Effector memory CD4-positive, alpha-beta T cell (primary cell): ENCODE data around the gene SPAG9.

Experiments
- DNase-seq, 3 donors: peaks; one replicate each; pipeline ENCODE4 v3.0.0-alpha.2; 2020
- H3K27ac ChIP-seq: 2 replicates; pipeline ENCODE4 v1.7.0; 2013; ENCODE audit warnings: mild to moderate bottlenecking, low read length, moderate library complexity; ENCODE audit not compliant: insufficient read depth, poor library complexity, severe bottlenecking
- H3K27me3 ChIP-seq: replicated peaks from 2 replicates; pipeline ENCODE4 v1.7.0; 2013; ENCODE audit warnings: mild to moderate bottlenecking, low read length; ENCODE audit not compliant: insufficient read depth, control insufficient read depth, poor library complexity, severe bottlenecking
- H3K36me3 ChIP-seq: 2 replicates; pipeline ENCODE4 v1.7.0; 2013; ENCODE audit warnings: mild to moderate bottlenecking, low read length, moderate library complexity; ENCODE audit not compliant: control insufficient read depth, insufficient read depth
- H3K4me1 ChIP-seq: 2 replicates; pipeline ENCODE4 v1.7.0; 2013; ENCODE audit warnings: low read length, mild to moderate bottlenecking; ENCODE audit not compliant: control insufficient read depth, insufficient read depth, poor library complexity, severe bottlenecking
- H3K4me3 ChIP-seq: 2 replicates; pipeline ENCODE4 v1.7.0; 2013; ENCODE audit warnings: low read length, low read depth, mild to moderate bottlenecking; ENCODE audit not compliant: insufficient read depth, poor library complexity, severe bottlenecking
- H3K9me3 ChIP-seq: 2 replicates; pipeline ENCODE4 v1.7.0; 2013; ENCODE audit warnings: mild to moderate bottlenecking, low read length, moderate library complexity; ENCODE audit not compliant: control insufficient read depth

SPAG9 gene

DNA sequence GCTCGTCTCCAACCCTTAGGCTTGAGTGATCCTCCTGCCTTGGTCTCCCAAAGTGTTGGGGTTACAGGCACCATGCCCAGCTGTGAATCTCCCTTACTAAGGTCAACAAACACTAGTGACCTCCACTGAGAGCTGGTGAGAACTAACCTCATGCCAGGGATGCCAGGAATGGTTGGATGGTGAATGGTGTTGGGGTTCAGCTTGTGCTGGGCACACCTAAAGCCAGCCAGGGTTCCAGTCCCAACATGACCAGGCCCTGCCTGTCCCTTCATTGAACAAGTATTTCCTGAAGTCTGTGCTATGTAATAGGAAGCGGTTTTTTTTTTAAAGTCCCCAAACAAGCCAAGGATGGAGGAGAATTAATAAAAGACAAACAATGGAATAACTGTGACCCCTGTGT, 198.6 kb downstream of the SPAG9 start:
- no peak for DNase-seq
- Histone ChIP-seq H3K36me3 (no peaks in the 10 kb centered on the region), H3K4me3 (no peak overlapping the region), H3K4me1 (peaks cover 37% of the 10 kb centered on the region), H3K27ac (no peak overlapping the region), H3K27me3 (no peaks in the 10 kb centered on the region), H3K9me3 (no peaks in the 10 kb centered on the region)

- Histone ChIP-seq H3K36me3 (no peaks in the 10 kb centered on the region), H3K4me3 (no peak overlapping the region), H3K27ac (no peak overlapping the region), H3K4me1 (peaks cover 36% of the 10 kb centered on the region), H3K9me3 (no peaks in the 10 kb centered on the region), H3K27me3 (no peaks in the 10 kb centered on the region)
- DNase-seq: no peak
Measured at GRCh38 chr17:50920891-50921586, 199.6 kb downstream of the SPAG9 start.

- Histone ChIP-seq H3K27ac (peak overlapping the region; percentile 75), H3K4me3 (no peak overlapping the region), H3K4me1 (peaks cover 38% of the 10 kb centered on the region)
Measured at GRCh38 chr17:50920041-50920410, 200.6 kb downstream of the SPAG9 start.

DNA sequence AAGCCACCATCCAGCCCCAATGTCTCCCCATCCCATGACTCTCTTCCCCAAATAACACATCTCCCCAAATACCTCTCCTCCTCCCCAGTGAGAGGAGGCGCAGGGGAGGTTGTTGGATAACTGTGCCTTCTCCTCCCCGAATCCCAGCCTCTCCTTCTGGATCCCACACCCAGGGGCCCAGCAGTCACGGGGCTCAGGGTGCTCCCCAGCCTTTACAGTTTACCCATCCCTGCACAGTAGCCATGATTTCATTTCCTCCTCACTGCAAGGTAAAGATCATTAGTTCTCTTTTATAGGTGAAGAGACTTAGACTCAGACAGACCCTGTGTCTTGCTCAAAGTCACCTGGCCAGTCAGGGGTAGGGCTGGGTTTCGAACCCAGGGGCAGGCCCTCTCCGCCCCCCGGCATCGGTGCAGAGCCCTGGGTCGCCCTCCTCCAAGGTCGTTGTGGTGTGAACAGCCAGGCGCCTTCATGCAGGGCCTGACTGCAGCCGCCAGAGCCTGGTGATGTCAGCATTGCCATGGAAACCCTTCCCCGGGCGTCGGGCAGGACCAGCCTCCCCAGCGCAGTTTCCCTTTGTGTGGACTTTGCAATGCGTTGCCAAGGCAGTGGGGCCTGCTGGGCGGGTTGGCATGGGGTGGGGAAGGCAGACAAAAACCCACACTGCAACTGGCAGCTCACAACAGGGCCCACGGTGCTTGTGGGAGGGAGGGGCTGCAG, 201.2 kb downstream of the SPAG9 start:
- Histone ChIP-seq H3K27ac (peak overlapping the region; percentile 75), H3K36me3 (no peaks in the 10 kb centered on the region), H3K27me3 (no peaks in the 10 kb centered on the region), H3K4me3 (no peak overlapping the region), H3K9me3 (no peaks in the 10 kb centered on the region), H3K4me1 (peaks cover 38% of the 10 kb centered on the region)
- DNase-seq: peak; percentile 76 to 88 (median 84)

More at GRCh38 chr17:50920041-50920410, 200.6 kb downstream of the SPAG9 start:
- Histone ChIP-seq H3K9me3 (no peaks in the 10 kb centered on the region), H3K27me3 (no peaks in the 10 kb centered on the region), H3K36me3 (no peaks in the 10 kb centered on the region)
- no peak for DNase-seq

DNA sequence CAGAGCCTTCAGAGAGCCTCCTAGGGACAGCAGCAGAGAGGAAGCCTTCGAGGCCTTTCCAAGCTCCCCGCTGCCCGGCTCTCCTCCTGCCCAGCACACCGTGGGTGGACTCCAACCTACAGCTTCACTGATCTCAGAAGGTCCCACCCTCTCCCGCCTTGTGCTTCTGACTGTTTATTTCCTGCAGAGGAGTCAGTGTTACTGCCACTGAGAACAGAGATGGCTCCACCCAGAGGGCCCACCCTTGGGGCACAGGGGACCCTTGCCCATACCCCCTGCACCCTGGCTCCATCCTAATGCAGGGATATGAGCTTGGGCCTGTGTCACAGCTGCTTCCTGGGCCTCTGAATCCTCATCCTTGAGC, 201.8 kb downstream of the SPAG9 start:
- no peaks in the 10 kb centered on the region for H3K9me3 ChIP-seq
- no peak for DNase-seq
- H3K4me3 ChIP-seq: no peak overlapping the region
- no peaks in the 10 kb centered on the region for H3K27me3 ChIP-seq
- H3K4me1 ChIP-seq: peaks cover 39% of the 10 kb centered on the region
- H3K36me3 ChIP-seq: no peaks in the 10 kb centered on the region
- H3K27ac ChIP-seq: peak overlapping the region; percentile 75

DNA sequence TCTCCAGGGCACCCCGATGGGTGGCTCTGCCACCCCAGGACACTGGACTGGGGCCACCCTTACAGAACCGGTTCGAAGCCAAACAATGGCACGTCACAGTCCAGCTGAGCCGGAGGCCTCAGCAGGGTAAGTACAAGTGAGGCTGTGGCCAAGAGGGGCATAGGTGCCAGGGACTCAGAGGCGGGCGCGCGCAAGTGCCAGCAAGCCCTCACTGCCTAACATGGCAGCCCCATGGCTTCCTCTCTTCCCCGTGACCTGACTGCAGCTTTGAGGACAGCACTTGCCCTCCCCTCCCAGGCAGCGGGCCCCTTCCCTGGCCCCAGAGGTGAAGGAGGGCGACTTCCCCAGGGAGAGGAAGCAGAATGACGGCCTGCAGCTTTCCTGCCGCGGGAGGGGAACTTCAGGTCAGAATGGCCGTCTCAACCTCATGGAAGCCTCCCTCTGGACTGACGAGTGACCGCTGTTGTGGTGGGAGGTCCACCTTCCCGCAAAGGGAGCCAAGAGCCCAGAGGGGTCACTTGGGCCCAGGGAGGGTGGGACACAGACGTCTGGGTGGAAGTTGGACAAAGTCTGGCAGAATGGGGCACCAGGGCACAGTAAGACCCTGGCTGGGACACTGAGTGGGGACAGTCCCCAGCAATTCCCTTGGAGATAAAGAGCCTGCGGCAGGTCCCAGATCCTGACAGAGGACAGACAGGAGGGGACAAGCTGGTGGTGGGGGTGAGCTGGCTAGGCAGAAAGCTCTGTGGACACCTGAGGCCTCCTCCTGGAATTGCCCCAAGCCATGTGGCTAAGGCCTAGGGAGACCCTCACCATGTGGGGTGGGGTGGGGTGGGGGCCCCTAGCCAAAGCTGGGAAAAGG, 202.4 kb downstream of the SPAG9 start:
- Histone ChIP-seq H3K4me3 (no peak overlapping the region), H3K27ac (peak overlapping the region; percentile 75), H3K9me3 (no peaks in the 10 kb centered on the region), H3K4me1 (peaks cover 45% of the 10 kb centered on the region), H3K36me3 (no peaks in the 10 kb centered on the region), H3K27me3 (no peaks in the 10 kb centered on the region)
- no peak for DNase-seq

DNA sequence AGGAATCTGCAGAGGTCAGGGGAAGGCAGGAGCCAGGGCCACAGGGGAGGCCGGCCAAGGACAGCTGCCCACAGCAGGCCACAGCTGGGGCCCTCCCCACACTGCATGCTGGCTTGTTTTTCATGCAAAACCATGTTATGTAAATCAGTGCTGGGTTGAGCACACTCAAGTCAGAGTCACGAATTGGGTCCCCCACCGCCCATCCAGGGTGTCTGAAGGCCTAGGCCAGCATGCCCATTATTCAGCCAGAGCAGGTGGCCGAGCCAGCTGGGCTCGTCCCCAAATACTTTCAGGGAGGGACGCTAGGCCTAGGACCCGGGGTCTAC, 203.3 kb downstream of the SPAG9 start:
- H3K36me3 ChIP-seq: no peaks in the 10 kb centered on the region
- H3K27me3 ChIP-seq: no peaks in the 10 kb centered on the region
- no peak overlapping the region for H3K27ac ChIP-seq
- no peak for DNase-seq
- H3K4me1 ChIP-seq: peaks cover 47% of the 10 kb centered on the region
- H3K4me3 ChIP-seq: no peak overlapping the region
- no peaks in the 10 kb centered on the region for H3K9me3 ChIP-seq

GRCh38 chr17:50916708-50917417, 203.8 kb downstream of the SPAG9 start:
- no peaks in the 10 kb centered on the region for H3K36me3 ChIP-seq
- no peaks in the 10 kb centered on the region for H3K9me3 ChIP-seq
- H3K27ac ChIP-seq: peak overlapping the region; percentile 7
- peaks cover 47% of the 10 kb centered on the region for H3K4me1 ChIP-seq
- H3K4me3 ChIP-seq: no peak overlapping the region
- no peak for DNase-seq
- no peaks in the 10 kb centered on the region for H3K27me3 ChIP-seq

DNA sequence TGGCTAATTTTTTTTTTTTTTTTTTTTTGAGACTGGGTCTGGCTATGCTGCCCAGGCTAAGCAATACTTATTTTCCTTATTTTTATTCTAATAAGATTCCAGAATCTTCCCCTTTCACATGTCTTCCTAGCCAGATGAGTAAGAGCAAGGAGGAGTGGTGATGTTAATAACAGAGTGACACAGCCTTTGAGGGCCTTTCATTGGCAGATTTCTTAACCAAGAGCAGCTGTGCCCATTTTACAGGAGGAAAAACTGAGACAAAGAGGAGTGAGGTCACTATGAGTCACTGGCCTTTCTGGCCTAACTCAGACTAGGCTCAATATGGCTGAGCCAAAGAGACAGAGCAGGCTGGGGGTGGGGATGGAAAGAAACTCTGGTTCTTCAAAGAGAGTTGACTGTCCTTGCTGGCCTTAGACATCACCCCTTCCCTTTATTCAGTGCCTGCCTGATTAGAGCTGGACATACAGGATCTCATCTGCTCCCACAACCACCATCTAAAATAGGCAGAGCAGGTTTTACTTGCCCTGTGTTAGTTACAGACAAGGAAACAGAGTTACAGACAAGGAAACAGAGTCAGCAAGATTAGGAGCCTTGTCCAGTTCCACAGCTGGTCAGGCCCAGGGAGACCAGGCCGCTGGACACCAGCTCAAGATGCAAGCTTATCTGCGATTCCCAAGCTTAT, 204.5 kb downstream of the SPAG9 start:
- DNase-seq: no peak
- Histone ChIP-seq H3K27ac (no peak overlapping the region), H3K36me3 (no peaks in the 10 kb centered on the region), H3K4me1 (peaks cover 52% of the 10 kb centered on the region), H3K9me3 (no peaks in the 10 kb centered on the region), H3K27me3 (no peaks in the 10 kb centered on the region), H3K4me3 (no peak overlapping the region)
